ENCODE results near the gene PIAS1. TPM values are rescaled to one million over a fixed set of nuclear protein-coding genes. Genes with fewer than 3 reads are reported as not detected.

PIAS1 gene
- total and polyA plus RNA-seq, 12 donors, result 5.8 to 37.9 (median 30.3) TPM

DNA sequence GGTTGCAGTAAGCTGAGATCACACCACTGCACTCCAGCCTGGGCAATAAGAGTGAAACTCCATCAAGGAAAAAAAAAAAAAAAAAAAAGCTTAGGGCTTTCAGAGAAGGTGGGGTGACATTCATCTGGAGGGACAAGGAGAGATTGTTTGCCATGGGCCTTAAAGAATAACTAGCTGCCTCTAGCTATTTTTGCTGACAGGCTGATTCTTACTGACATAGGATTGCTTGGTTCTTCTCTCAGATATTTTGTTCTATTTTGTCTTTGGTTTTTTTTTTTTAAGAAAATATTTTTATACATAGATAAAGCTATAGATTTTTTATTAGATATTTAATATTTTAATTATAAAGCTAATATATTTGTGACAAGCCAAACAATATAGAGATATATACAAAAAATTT, 24.2 kb upstream of the PIAS1 start:
- Histone ChIP-seq H3K9me3 (peaks cover 0 to 5% (median 0%) of the 10 kb centered on the region in 11 donors), H3K4me3 (no peak overlapping the region), H3K27me3 (no peaks in the 10 kb centered on the region), H3K36me3 (no peaks in the 10 kb centered on the region), H3K4me1 (peaks cover 0 to 31% (median 0%) of the 10 kb centered on the region in 9 donors), H3K27ac (no peak overlapping the region)
- ATAC-seq (no peak), DNase-seq (no peak)
- TF ChIP-seq, protein P1, sequence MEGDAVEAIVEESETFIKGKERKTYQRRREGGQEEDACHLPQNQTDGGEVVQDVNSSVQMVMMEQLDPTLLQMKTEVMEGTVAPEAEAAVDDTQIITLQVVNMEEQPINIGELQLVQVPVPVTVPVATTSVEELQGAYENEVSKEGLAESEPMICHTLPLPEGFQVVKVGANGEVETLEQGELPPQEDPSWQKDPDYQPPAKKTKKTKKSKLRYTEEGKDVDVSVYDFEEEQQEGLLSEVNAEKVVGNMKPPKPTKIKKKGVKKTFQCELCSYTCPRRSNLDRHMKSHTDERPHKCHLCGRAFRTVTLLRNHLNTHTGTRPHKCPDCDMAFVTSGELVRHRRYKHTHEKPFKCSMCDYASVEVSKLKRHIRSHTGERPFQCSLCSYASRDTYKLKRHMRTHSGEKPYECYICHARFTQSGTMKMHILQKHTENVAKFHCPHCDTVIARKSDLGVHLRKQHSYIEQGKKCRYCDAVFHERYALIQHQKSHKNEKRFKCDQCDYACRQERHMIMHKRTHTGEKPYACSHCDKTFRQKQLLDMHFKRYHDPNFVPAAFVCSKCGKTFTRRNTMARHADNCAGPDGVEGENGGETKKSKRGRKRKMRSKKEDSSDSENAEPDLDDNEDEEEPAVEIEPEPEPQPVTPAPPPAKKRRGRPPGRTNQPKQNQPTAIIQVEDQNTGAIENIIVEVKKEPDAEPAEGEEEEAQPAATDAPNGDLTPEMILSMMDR (IDR thresholded peaks at IDR 0.05), result no peak
- intact Hi-C loops (cut with DNase I), result loop anchor here in 1 of 10 donors (10.0 kb wide), 1 partner anchor 145 kb away; no protein-coding TSS in a partner anchor

GRCh38 chr15:68031404-68031803, 22.7 kb upstream of the PIAS1 start:
- peak overlapping the region in 2 of 10 donors; percentile 22 to 78 for H3K27ac ChIP-seq

DNA sequence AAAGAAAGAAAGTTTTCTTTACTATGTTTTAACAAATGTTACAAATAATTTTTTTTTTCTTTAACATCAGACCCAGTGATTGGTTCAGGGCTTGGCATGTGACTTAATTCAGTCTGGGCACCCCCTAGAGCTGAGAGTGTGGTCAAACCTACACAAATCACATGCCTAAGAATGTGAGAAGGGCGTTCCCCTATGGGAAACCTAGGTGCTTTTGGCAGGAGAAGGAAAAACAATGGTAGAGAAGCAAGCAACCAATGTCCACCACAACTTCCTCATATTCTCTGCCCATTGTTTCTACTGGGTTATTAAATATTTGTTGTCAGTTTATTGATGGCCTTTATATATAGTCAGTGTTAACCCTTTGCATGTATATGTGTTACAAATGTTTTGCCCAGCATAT, 21.4 kb upstream of the PIAS1 start:
- intact Hi-C loops (cut with DNase I), result loop anchor here in 1 of 10 donors (10.0 kb wide), 1 partner anchor 148 kb away; no protein-coding TSS in a partner anchor
- no peak overlapping the region for H3K27ac ChIP-seq
- H3K27me3 ChIP-seq, result no peaks in the 10 kb centered on the region
- H3K4me1 ChIP-seq, result peaks cover 0 to 31% (median 0%) of the 10 kb centered on the region in 9 donors
- peaks cover 0 to 9% (median 0%) of the 10 kb centered on the region in 11 donors for H3K9me3 ChIP-seq
- TF ChIP-seq, protein P1 (IDR thresholded peaks at IDR 0.05), result no peak
- 74 to 96% methylated on average over 1 of the region's 1 CpG for WGBS, 2 donors
- H3K4me3 ChIP-seq, result no peak overlapping the region
- no peak for DNase-seq
- H3K36me3 ChIP-seq, result no peaks in the 10 kb centered on the region
- no peak for ATAC-seq

More at GRCh38 chr15:68031404-68031803, 22.7 kb upstream of the PIAS1 start:
- TF ChIP-seq, protein P1 (IDR thresholded peaks at IDR 0.05), result no peak
- peak in 5 of 8 donors; percentile 52 to 63 (median 60) for ATAC-seq
- Histone ChIP-seq H3K9me3 (peaks cover 0 to 5% (median 0%) of the 10 kb centered on the region in 11 donors), H3K4me3 (no peak overlapping the region), H3K27me3 (no peaks in the 10 kb centered on the region), H3K36me3 (no peaks in the 10 kb centered on the region), H3K4me1 (peaks cover 0 to 31% (median 0%) of the 10 kb centered on the region in 9 donors)
- intact Hi-C loops (cut with DNase I), result loop anchor here in 1 of 10 donors (10.0 kb wide), 1 partner anchor 147 kb away; no protein-coding TSS in a partner anchor
- no peak for DNase-seq
- 39 to 63% methylated on average over 2 of the region's 2 CpGs for WGBS, 2 donors

DNA sequence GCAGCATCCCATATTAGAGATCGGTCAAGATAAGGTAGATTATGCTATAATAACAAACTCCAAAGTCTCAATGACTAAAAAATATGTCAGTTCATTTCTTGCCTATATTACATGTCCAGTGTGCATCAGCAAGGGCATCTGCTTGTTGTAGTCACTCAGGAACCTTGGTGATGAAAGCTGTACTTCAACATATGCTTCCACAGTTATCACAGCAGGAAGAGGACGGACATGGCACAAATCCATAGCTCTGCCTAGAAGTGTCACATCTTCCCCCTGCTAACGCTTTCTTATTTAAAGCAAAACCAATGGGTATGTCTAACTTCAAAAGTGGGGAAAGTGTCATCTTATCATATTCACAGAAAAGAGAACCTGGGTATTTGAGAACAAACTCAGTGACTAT, 20.0 kb upstream of the PIAS1 start:
- ATAC-seq (no peak), DNase-seq (no peak)
- Histone ChIP-seq H3K27ac (no peak overlapping the region), H3K9me3 (peaks cover 0 to 9% (median 0%) of the 10 kb centered on the region in 11 donors), H3K4me1 (peaks cover 0 to 28% (median 0%) of the 10 kb centered on the region in 9 donors), H3K4me3 (no peak overlapping the region), H3K36me3 (no peaks in the 10 kb centered on the region), H3K27me3 (no peaks in the 10 kb centered on the region)
- intact Hi-C loops (cut with DNase I), result loop anchor here in 1 of 10 donors (10.0 kb wide), 1 partner anchor 149 kb away; no protein-coding TSS in a partner anchor
- WGBS, 2 donors, result 38 to 44% methylated on average over 3 of the region's 3 CpGs
- TF ChIP-seq, protein P1 (IDR thresholded peaks at IDR 0.05), result no peak

All from heart right ventricle (tissue), 16 donors.